MCF 10A (cell line): ENCODE data around the gene VEZT. TPM values are rescaled to one million over a fixed set of nuclear protein-coding genes. Genes with fewer than 3 reads are reported as not detected.

Experiments
- BruUV-seq: library from RNA; stranded (reverse); fragments of 400-500 nt; replicated peaks from 2 replicates; lab custom pipeline; 2021; lab: Mats Ljungman, UMichigan
- CTCF ChIA-PET: fragments of 300-600 bp; sonication (Branson Sonifier 250); formaldehyde crosslinking; extraction: SDS; loops from one replicate; lab custom pipeline; 2021; ENCODE audit warnings: antibody characterized with exemption, inconsistent platforms; lab: Yijun Ruan, JAX
- POLR2A ChIA-PET: fragments of 300-600, 350-650 bp; sonication (Branson Sonifier 250); formaldehyde crosslinking; extraction: SDS; loops from one replicate; lab custom pipeline; 2020; ENCODE audit warnings: antibody characterized with exemption, inconsistent platforms; lab: Yijun Ruan, JAX
- DNase-seq: peaks from one replicate; pipeline ENCODE4 v3.0.0-alpha.2; 2018; ENCODE audit not compliant: unreplicated experiment
- H3K27ac Mint-ChIP-seq: one replicate; pipeline ENCODE4 v1.8.0; 2022; ENCODE audit warnings: mild to moderate bottlenecking, low read depth, mixed read lengths; ENCODE audit not compliant: unreplicated experiment
- H3K27me3 Mint-ChIP-seq: one replicate; pipeline ENCODE4 v1.8.0; 2022; ENCODE audit warnings: mixed read lengths; ENCODE audit not compliant: insufficient read depth, unreplicated experiment
- H3K36me3 Mint-ChIP-seq: one replicate; pipeline ENCODE4 v1.8.0; 2022; ENCODE audit warnings: mild to moderate bottlenecking, moderate library complexity, mixed read lengths; ENCODE audit not compliant: insufficient read depth, unreplicated experiment
- H3K4me1 Mint-ChIP-seq: one replicate; pipeline ENCODE4 v1.8.0; 2022; ENCODE audit warnings: mixed read lengths; ENCODE audit not compliant: insufficient read depth, unreplicated experiment
- H3K4me3 Mint-ChIP-seq: one replicate; pipeline ENCODE4 v1.8.0; 2022; ENCODE audit warnings: mild to moderate bottlenecking, moderate library complexity, mixed read lengths; ENCODE audit not compliant: unreplicated experiment
- H3K9me3 Mint-ChIP-seq: one replicate; pipeline ENCODE4 v1.8.0; 2022; ENCODE audit warnings: mixed read lengths; ENCODE audit not compliant: unreplicated experiment
- intact Hi-C: fragments of 100-400 bp; cut with micrococcal nuclease; formaldehyde crosslinking; loops from 2 replicates; pipeline ENCODE4 v1.14.1; 2022
- total RNA-seq: library from RNA; stranded (reverse); gene quantifications from 2 replicates; pipeline ENCODE4 v1.2.3, GENCODE V29; 2022
- TF ChIP-seq, protein P1 (sequence below): fragments of 200-600 bp; IDR thresholded peaks from one replicate; pipeline ENCODE4 v1.8.0; 2022; ENCODE audit warnings: antibody characterized with exemption, mild to moderate bottlenecking; ENCODE audit not compliant: unreplicated experiment

VEZT gene
- total RNA-seq, 1 experiment from 2014 or later, result 107 TPM

DNA sequence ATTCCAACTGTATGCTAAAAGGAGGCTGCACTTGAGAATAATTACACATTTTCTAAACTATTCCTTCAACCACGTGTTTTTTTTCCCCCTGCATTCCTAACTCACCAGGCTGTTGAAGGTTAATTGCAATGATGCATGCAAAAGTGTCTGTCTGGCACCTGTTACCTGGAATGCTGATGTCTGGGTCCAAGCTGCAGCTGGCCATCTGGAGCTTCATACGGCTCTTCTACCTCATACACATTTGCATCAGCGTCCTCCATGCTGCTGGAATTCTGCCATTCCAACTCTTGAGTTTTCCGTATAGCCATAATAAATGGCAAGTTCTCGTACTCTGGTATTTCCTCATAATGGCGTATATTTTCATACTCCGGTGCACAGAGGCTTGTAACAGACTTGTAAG is 8.9 kb upstream of the VEZT start:
- TF ChIP-seq, protein P1, sequence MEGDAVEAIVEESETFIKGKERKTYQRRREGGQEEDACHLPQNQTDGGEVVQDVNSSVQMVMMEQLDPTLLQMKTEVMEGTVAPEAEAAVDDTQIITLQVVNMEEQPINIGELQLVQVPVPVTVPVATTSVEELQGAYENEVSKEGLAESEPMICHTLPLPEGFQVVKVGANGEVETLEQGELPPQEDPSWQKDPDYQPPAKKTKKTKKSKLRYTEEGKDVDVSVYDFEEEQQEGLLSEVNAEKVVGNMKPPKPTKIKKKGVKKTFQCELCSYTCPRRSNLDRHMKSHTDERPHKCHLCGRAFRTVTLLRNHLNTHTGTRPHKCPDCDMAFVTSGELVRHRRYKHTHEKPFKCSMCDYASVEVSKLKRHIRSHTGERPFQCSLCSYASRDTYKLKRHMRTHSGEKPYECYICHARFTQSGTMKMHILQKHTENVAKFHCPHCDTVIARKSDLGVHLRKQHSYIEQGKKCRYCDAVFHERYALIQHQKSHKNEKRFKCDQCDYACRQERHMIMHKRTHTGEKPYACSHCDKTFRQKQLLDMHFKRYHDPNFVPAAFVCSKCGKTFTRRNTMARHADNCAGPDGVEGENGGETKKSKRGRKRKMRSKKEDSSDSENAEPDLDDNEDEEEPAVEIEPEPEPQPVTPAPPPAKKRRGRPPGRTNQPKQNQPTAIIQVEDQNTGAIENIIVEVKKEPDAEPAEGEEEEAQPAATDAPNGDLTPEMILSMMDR, result no peak
- no peak overlapping the region for H3K4me3 Mint-ChIP-seq
- H3K27ac Mint-ChIP-seq, result no peak overlapping the region
- peaks cover 20% of the 10 kb centered on the region for H3K36me3 Mint-ChIP-seq
- CTCF ChIA-PET, result interaction anchor here (0.6 to 1.6 kb wide), 6 partner anchors 8 to 756 kb away, joined by 3 to 8 read pairs (median 4); partner anchors contain the start of genes FGD6 and VEZT
- POLR2A ChIA-PET, result interaction anchor here (0.6 to 18.7 kb wide), 4 partner anchors 9 to 137 kb away, joined by 4 to 1056 read pairs (median 5); partner anchors contain the start of genes FGD6 and VEZT
- peaks cover 27% of the 10 kb centered on the region for H3K4me1 Mint-ChIP-seq
- DNase-seq, result no peak
- BruUV-seq, result no TSS peak
- no peaks in the 10 kb centered on the region for H3K9me3 Mint-ChIP-seq
- no peaks in the 10 kb centered on the region for H3K27me3 Mint-ChIP-seq
- intact Hi-C loops, result no loop called here

DNA sequence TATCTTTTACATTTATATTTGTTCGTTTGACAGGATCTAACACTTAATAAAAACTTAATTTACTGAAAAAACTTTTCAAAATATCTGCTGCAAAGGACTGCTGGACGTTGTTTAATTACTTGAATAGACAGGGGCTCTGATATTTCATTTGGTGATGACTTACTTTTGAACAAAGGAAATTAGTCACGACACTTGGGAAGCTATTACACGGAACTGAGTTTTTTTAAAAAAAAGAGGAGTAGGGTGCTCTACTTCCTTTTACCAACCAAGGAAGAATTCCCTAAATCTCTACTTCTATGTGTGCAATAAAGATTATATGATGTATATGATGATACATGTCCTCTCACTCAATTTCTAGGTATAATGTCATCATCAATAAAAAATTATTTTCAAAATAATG is 5.0 kb upstream of the VEZT start:
- Mint-ChIP-seq H3K9me3 (no peaks in the 10 kb centered on the region), H3K36me3 (peaks cover 5% of the 10 kb centered on the region), H3K27ac (peak overlapping the region; percentile 87), H3K4me3 (no peak overlapping the region), H3K27me3 (no peaks in the 10 kb centered on the region), H3K4me1 (peaks cover 10% of the 10 kb centered on the region)
- ChIA-PET CTCF (interaction anchor here (1.6 kb wide), 1 partner anchor 95 kb away, joined by 6 read pairs; no protein-coding TSS in a partner anchor), POLR2A (interaction anchor here (0.6 to 21.4 kb wide), 7 partner anchors 13 to 261 kb away, joined by 3 to 1056 read pairs (median 4); partner anchors contain the start of gene METAP2)
- TF ChIP-seq, protein P1, result no peak
- intact Hi-C loops, result no loop called here
- DNase-seq, result no peak
- BruUV-seq, result no TSS peak

DNA sequence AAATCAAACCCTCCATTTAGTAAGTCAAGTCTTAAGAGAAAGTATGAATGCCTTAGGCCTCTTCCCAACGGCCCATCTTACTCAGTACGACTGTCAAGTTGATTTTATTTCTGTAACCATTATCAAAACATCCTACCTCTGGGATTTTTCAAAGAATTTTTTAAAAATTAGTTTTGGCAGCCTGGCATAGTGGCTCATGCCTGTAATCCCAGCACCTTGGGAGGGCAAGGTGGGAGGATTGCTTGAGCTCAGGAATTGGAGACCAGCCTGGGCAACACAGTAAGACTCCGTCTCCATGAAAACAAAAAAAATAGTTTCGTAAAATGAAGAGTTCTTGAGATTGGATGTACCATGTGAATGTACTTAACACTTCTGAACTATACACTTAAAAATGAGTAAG is 4.5 kb upstream of the VEZT start:
- Mint-ChIP-seq H3K4me3 (no peak overlapping the region), H3K27ac (peak overlapping the region; percentile 87), H3K4me1 (peaks cover 10% of the 10 kb centered on the region), H3K36me3 (no peaks in the 10 kb centered on the region), H3K9me3 (no peaks in the 10 kb centered on the region), H3K27me3 (no peaks in the 10 kb centered on the region)
- no TSS peak for BruUV-seq
- no peak for DNase-seq
- ChIA-PET CTCF (no interaction called here), POLR2A (interaction anchor here (1.0 to 21.4 kb wide), 9 partner anchors 12 to 261 kb away, joined by 3 to 1056 read pairs (median 4); partner anchors contain the start of gene METAP2)
- intact Hi-C loops, result no loop called here
- TF ChIP-seq, protein P1, result no peak

DNA sequence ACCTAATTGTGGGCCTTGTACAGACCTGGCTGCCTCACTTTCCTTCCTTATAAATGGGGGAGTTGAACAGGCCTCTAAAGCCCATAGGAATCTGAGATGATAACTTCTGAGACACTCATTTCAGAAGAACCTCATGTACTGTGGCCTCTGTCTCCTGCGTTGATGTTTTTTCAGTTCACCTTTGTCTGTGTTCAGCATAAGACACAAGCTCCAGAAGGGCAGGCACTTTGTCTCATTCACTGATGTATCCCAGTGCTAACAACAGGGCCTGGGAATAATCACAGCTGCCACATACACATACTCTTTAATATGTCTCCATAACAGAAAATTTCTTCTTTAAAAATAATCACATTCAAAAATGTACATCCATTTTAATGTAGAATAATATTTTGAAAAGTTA is 3.7 kb upstream of the VEZT start:
- H3K4me1 Mint-ChIP-seq, result peaks cover 10% of the 10 kb centered on the region
- H3K9me3 Mint-ChIP-seq, result no peaks in the 10 kb centered on the region
- H3K4me3 Mint-ChIP-seq, result no peak overlapping the region
- no TSS peak for BruUV-seq
- TF ChIP-seq, protein P1, result no peak
- intact Hi-C loops, result no loop called here
- no peaks in the 10 kb centered on the region for H3K36me3 Mint-ChIP-seq
- no peak for DNase-seq
- H3K27ac Mint-ChIP-seq, result peak overlapping the region; percentile 87
- no peaks in the 10 kb centered on the region for H3K27me3 Mint-ChIP-seq
- ChIA-PET CTCF (interaction anchor here (1.0 to 4.4 kb wide), 3 partner anchors 8 to 97 kb away, joined by 4 to 50 read pairs (median 46); no protein-coding TSS in a partner anchor), POLR2A (interaction anchor here (0.7 to 21.4 kb wide), 10 partner anchors 11 to 260 kb away, joined by 3 to 1056 read pairs (median 12); partner anchors contain the start of genes METAP2 and NR2C1)
